ENCODE data around the gene NTHL1.
A peak's percentile ranks its signal among the peaks of the same experiment; 100 is the strongest.

NTHL1 gene

DNA sequence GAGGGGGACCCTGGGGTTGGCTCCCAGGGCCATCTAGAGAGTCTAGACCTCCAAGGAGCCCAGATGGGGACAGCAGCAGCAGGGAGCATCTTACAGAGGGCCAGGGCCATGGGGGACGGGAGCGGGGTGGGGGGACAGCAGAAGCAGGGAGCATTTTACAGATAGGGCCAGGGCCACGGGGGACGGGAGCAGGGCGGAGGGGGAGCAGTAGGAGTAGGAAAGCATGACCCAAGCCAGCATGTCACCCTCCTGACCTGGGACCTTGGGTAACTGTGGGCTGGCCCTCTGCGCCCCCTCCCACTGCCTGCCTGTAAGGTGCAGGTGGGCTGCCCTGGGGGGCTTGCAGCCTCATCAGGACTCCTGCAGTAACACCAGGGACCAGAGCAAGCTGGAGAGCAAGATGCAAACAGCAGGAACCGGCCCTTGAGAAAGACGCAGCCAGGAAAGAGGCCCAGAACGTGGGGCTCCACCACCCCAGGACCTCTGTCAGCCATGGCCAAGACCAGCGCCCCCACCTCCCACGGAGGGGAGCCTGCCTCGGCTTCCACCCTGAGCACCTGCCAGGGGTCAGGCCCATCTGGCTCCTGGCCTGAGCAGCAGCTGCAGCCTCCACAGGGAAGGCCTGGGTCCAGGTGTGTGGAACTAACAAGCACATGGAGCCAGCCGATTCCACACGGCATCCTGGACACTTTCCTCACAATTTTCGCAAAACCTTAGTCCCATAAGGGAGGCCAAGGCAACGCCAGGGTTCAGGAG is 40.4 kb downstream of the NTHL1 start:
- peak; percentile 19 for DNase-seq

GRCh38 chr16:2006317-2006716 is 41.3 kb downstream of the NTHL1 start:
- DNase-seq, result no peak

DNA sequence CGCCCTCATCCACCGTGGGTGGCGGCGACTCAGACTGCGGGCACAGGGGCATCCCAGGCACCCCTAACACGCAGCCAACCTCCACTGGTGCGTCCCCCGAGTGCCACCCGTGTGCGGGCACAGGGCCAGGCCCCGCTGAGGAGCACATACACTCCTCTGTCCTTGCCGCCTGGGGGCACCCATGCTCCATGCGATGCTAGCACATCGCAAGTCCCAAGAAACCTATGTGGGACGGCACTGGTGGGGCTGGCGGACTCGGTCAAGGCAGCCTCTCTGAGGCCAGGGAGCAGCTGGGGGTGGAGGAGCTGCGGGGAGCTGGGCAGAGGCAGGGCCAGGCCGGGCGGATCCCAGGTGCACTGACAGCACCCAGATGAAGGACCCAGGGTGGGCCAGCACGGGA is 42.0 kb downstream of the NTHL1 start:
- no peak for DNase-seq

- DNase-seq, result no peak
These were observed 42.7 kb downstream of the NTHL1 start for GRCh38 chr16:2004795-2005517.

DNA sequence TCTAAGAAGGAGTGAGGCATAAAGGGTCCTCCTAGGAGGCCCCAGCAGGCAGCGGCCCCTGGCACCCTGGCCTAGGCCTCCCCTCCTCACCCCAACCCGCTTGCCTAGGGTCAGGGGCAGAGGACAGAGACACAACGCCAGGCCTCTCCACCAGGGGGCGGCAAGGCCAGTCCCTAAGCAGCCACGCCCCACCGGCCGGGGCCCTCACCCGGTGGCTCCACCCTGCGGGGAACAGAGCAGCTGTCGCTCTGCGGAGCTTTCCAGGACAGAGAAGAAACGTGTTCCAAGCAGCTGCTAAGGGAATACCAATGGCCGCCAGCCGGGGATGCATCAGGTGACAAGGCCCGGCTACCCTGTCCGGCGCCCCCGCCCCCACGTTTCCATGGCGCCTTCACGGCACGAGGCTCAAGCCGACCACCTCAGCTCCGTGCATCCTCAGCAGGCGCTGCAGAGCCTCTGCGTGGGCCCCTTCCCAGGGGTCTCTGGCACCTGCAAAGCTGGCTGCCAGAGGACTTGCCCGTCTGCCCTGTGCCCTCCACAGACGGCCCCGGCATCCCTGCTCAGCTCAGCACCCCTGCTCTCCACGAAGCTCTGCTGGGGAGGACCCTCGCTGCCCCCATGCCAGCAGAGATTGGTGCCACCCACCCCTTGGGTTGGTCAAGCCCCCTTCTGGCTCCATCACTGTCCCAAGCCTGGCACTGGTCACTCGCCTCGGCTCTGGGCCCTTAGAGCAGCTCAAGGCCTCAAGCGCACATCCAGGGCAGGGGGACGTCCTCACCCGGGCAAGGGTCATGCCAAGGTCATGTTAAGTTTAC is 43.6 kb downstream of the NTHL1 start:
- peak; percentile 97 for DNase-seq

- DNase-seq, result no peak
These were observed 44.3 kb downstream of the NTHL1 start for GRCh38 chr16:2003231-2003826.

GRCh38 chr16:2002406-2003230 is 45.0 kb downstream of the NTHL1 start:
- DNase-seq, result no peak

- DNase-seq, result no peak
These were observed 45.9 kb downstream of the NTHL1 start for GRCh38 chr16:2001456-2002355.

- DNase-seq, result no peak
These were observed 46.6 kb downstream of the NTHL1 start for GRCh38 chr16:2001035-2001434.

DNA sequence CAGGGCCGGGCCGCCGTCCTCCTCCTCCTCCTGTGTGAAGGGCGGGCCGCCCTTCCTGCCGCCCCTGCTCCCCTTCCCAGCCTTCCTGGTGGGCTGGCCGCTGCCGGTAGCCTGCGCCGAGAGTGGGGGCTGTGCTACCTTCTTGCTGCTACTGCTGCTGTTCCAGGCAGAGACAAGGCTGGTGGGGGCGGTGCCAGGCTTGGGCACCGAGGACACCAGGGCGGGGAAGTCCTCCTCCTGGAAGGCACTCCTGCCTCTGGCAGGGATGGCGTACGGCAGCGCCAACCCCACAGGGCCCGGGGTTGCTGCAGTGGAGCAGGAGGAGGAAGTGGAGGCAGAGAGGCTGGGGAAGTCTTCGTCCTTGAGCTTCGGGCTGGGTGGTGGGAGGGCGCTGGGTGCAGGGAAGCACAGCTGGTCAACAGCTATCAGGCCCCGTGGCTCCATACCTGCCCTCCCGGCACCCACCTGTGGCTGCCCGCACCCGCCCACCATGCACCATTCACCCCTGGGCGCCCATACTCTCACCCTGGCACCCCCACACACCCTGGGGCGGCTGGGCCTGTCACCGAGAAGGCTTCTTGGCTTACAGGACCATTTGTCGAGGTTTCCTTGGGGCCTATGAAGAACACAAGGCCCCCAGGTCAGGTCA is 47.6 kb downstream of the NTHL1 start:
- DNase-seq, result no peak

- DNase-seq, result no peak
These were observed 48.5 kb downstream of the NTHL1 start for GRCh38 chr16:1998852-1999801.

DNA sequence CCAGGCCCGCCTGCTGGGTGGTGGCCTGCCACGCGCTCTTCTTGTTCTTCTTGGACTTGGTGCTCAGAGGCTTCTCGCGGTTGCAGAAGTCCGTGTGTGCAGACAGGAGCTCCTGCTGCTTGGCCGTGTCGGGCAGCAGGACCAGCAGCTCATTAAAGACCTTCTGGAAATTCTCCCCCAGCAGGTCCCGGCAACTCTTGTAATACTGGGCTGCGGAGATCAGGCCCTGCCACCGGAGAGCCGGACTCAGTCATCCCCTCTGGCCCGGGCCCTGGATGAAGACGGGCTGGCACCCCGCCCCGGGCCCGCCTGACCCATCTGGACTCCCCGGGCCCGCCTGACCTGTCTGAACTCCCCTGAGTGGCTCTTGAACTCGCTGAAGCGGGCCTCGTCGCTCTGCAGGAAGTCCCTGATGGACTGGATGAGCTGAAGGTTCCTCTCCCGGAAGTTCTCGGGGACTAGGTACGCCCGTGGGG is 49.2 kb downstream of the NTHL1 start:
- no peak for DNase-seq

GRCh38 chr16:1997494-1998359 is 49.9 kb downstream of the NTHL1 start:
- no peak for DNase-seq

GRCh38 chr16:1993731-1994131 is 53.9 kb downstream of the NTHL1 start:
- no peak for DNase-seq

DNA sequence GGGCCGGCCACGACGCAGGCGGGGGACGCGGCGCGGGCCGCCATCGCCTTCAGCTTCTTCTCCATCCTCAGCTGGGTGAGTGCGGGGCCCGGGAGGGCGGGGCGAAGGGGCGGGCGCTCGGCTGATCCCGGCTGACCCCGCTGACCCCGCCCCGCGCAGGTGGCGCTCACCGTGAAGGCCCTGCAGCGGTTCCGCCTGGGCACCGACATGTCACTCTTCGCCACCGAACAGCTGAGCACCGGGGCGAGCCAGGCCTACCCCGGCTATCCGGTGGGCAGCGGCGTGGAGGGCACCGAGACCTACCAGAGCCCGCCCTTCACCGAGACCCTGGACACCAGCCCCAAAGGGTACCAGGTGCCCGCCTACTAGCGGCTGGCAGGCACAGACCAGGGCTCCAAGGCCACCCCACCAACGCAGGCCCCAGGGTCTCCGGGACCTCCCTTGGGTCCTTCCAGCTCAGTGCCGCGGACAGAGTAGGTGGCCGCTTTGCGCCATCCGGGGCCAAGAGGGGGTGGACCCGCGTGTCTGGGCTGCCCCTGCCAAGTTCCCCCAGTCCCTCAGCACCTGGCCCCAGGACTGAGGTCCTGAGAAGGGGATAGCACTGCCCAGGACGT is 54.8 kb downstream of the NTHL1 start:
- no peak for DNase-seq

GRCh38 chr16:1991948-1992703 is 55.5 kb downstream of the NTHL1 start:
- no peak for DNase-seq

GRCh38 chr16:1991588-1991947 is 56.1 kb downstream of the NTHL1 start:
- DNase-seq, result no peak

Data from NCI-H146 (cell line).